ENCODE data around the gene SLC25A21.
"Not testable (repeated sequence)": the region's sequence is repeated elsewhere in the genome, so short reads cannot be mapped to it uniquely, and the experiment has no call there.

Gene SLC25A21

GRCh38 chr14:36988568-36988967 is 183.8 kb downstream of the SLC25A21 start:
- no peak for DNase-seq (ENCODE audit: low read depth, low spot score)

- DNase-seq (ENCODE audit: low read depth, low spot score): no peak
Measured at GRCh38 chr14:36986407-36986806, 186.0 kb downstream of the SLC25A21 start.

DNA sequence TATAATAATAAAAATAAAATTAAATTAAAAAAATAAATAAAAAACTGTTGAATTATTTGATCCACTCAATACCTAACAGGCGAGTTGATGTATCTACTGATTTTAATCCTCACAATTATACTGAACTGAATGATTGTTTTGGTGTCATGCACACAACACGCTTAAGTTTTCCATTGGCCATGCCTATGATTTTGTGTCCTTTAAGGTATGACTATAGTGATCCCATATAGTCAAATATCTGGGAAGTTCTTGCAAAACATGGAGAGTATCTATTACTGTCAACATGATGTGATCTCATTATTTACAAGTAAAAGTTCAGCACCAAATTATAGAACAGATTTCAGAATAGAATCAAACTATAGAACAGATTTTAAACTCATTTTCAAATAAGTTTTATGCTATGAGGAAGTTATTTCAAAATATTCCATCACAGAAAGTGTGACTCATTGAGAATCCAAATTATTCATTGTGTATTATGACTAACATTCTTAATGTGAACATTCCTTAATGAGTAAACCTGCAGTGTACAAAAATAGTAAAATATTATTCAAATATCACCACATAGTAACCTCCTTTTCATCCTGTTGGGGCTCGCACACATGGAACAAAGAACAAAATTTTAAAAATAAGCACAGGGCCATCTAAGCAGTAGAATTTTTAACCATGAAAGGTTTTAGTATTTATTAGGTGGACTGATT is 190.4 kb downstream of the SLC25A21 start:
- no peak for DNase-seq (ENCODE audit: low read depth, low spot score)

DNA sequence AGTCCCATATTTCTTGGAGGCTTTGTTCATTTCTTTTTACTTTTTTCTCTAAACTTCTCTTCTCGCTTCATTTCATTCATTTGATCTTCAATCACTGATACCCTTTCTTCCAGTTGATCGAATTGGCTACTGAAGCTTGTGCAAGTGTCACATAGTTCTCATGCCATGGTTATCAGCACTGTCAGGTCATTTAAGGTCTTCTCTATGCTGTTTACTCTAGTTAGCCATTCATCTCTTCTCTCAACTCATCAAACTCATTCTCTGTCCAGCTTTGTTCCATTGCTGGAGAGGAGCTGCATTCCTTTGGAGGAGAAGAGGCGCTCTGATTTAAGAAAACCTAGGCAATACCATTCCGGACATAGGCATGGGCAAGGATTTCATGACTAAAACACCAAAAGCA is 192.0 kb downstream of the SLC25A21 start:
- DNase-seq (ENCODE audit: low read depth, low spot score): not testable (repeated sequence)

- no peak for DNase-seq (ENCODE audit: low read depth, low spot score)
Measured at GRCh38 chr14:36979863-36980262, 192.5 kb downstream of the SLC25A21 start.

DNA sequence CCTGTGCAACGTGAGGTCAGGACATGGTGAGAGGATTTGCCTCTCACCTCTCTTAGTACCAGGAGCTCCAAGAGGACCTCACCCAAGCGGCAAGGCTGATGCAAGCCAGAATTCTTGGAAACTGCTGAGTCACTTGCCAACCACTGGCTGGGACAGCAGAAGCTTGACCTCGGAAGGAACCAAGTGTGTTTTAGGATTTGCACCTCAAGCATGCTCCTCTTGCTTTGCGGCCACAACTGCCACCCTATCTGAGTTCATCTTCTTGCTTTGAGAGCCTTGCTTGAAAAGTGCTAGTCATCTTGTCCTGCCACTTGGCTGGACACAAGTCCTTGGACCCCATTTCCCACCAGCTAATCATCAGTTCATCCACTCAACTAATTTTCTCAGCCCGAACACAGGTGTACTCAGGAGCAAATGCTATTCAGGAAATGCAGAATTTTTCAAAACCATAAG is 195.8 kb downstream of the SLC25A21 start:
- no peak for DNase-seq (ENCODE audit: low read depth, low spot score)

DNA sequence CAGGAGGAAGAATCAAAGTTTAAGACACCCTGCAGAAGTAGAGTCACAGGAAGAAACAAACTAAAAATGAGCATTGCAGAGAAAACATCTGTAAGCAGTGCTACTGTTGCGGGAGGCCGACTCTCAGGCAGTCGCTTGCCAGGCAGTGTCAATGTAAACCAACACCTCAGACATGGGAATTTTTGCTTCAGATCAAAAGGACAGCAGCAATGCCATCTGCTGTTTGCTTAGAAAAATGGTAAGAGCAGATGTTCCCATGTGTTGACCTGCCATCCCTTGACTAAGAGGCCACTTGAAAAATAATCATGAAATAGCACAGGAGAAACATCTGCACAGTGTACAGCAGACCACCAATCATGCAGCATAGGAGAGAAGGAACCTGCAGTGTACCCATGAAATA is 196.6 kb downstream of the SLC25A21 start:
- no peak for DNase-seq (ENCODE audit: low read depth, low spot score)

GRCh38 chr14:36974985-36975384 is 197.4 kb downstream of the SLC25A21 start:
- DNase-seq (ENCODE audit: low read depth, low spot score): no peak

- DNase-seq (ENCODE audit: low read depth, low spot score): no peak
Measured at GRCh38 chr14:36973806-36974442, 198.5 kb downstream of the SLC25A21 start.

- no peak for DNase-seq (ENCODE audit: low read depth, low spot score)
Measured at GRCh38 chr14:36971263-36971855, 201.0 kb downstream of the SLC25A21 start.

DNA sequence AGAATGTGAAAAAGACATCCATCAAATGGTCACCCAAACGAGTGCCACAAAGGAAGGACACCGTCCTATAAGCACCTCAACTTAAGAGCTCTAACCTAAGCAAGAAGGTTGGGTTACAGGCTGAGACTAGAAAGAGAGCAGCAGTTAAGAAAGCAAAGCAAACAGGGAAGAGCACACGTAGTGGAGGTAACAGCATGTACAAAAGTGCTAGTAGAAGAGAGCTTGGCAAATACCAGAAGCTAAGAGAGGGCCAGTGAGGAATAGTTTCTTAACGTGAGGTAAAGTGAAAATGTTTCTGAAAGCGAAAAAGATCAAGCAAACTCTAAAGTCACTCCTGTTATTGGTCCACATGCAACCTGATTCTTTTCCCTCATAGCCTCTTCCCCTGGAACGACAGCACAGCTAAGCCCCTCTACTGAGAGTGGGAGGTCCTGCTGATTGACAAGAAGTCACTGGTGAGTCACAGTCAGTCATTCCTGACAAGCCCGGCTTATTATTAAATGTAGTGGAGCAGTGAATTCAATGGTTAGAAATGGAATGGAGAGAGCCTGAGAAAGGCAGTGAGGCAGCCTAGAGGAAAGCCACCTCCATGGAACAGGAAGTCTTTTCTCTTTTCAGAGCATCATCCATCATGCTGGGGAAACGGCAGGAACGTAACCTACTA is 204.4 kb downstream of the SLC25A21 start:
- no peak for DNase-seq (ENCODE audit: low read depth, low spot score)

GRCh38 chr14:36955967-36956366 is 216.4 kb downstream of the SLC25A21 start:
- no peak for DNase-seq (ENCODE audit: low read depth, low spot score)

DNA sequence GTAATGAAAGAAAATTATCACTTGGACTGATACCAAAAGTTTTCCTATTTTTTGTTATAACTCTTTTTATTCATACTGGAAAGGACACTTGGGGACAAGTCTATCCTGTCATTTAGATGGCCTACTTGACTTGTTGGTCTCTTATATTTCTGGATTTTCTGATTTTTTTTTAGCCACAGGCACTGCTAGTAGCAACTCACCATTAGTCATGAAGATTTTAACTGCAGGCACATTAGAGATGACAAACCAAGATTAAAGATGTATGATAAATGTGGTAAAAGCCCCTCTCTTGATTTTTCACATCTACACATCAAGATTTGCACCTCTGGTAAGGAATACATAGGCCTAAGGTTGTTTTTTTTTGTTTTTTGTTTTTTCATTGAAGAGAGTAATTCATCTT is 217.0 kb downstream of the SLC25A21 start:
- no peak for DNase-seq (ENCODE audit: low read depth, low spot score)

- DNase-seq (ENCODE audit: low read depth, low spot score): no peak
Measured at GRCh38 chr14:36952689-36953088, 219.7 kb downstream of the SLC25A21 start.

- no peak for DNase-seq (ENCODE audit: low read depth, low spot score)
Measured at GRCh38 chr14:36951380-36951911, 221.0 kb downstream of the SLC25A21 start.

DNA sequence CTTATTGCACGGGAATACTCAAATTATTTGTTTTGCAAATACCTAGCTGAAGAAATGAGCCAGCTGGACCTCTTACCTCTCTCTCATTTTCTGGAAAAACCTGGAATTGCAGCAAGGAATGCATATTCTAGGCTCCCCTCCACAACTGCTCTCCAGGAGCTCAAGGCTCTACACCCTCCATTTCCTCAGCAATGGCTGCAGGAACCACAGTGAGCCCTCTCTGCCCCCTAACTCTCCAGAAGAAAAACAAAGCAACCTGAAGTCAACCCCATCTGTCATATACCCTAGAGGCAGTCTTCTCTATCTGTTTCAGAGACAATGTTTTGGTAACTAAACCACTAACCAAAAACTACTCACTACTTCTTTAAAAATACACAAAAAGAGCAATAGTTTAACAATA is 221.6 kb downstream of the SLC25A21 start:
- DNase-seq (ENCODE audit: low read depth, low spot score): no peak

GRCh38 chr14:36949371-36949770 is 223.0 kb downstream of the SLC25A21 start:
- DNase-seq (ENCODE audit: low read depth, low spot score): no peak

GRCh38 chr14:36948157-36948859 is 224.1 kb downstream of the SLC25A21 start:
- no peak for DNase-seq (ENCODE audit: low read depth, low spot score)

DNA sequence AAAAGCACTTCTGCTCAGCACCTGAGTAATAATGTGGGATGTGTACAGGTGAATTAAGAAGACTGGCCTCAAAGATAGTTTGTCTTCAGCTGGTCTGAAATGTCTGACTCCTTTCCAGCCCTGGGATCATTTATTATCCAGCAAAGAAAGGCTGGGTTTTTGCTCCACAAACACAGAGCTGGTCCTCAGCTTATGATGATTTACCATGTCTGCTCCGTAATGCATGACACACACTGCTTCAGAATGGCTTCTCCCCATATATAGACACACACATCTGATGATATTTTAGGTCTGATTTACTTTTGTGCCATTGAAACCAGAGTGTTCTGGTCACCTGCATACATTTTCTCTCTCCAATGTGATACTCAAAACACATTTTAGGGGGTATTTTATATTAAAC is 225.0 kb downstream of the SLC25A21 start:
- no peak for DNase-seq (ENCODE audit: low read depth, low spot score)

DNA sequence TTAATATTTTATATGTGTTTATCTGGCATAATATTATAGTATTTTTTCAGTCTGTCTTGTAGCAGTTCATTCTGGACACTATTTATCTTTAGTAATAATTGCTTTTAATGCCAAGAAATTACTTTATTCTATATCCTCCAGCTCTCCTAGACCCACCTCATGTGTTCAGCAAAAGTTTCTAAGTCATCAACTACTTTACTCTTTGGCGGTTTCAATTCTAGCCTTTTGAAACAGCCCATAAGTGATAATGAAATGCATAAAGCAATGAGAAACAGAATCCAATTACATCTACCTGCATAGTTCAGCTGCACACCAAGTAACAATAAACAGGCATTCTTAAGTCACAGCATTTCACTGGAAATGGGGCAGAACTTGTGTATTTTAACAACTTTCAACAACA is 225.5 kb downstream of the SLC25A21 start:
- no peak for DNase-seq (ENCODE audit: low read depth, low spot score)

DNA sequence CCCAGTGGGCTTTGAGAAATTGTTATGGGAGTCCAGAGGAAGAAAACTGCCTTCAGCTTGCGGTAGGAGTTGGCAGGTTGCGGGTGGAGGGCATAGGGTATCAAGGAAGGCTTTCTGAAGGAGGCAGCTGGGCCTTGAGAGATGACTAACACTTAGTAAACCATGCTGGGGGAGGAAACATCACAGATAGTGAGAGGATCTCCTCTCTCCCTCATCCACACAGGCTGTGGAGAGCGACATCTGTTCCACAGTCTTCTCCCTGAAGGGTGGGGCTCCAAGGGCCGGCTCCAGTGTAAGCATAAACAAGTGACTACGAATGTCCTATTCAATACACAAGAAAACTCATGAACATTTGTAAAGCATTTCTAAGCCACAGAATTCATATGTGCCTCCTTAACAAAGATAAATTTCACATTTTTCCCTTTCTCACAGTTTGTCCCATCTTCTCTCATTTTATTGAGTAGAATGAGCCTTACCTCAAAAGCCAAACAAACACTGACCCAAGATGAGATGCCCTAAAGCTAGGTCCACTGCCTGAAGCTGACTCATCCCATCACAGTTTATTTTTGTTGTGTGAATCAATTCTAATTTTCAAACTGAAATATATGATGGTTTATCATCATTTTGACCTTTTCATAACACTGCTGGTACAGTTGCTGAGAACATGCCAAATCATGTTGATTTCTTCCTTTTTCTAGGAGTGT is 227.9 kb downstream of the SLC25A21 start:
- DNase-seq (ENCODE audit: low read depth, low spot score): no peak
